DND-41 (cell line): Measurements from ENCODE around the gene FRA10AC1.

Experiments
- ATAC-seq: fragments of 200-7000 bp; cut with Tn5 transposase; 3 replicates; pipeline ENCODE4 v1.9.1; 2021; ENCODE audit warnings: low read depth; ENCODE audit not compliant: insufficient read depth
- DNase-seq: peaks from one replicate; pipeline ENCODE4 v3.0.0-alpha.2; 2020
- H2AFZ ChIP-seq: 2 replicates; pipeline ENCODE4 v1.6.0; 2012; ENCODE audit warnings: low read depth, low read length
- H3K27ac ChIP-seq: 2 replicates; pipeline ENCODE4 v1.5.1; 2012; ENCODE audit warnings: low read length, inconsistent platforms
- H3K27me3 ChIP-seq: fragments of 200-600 bp; sonication (generic); 2 replicates; pipeline ENCODE4 v1.6.0; 2012; ENCODE audit warnings: low read length, mild to moderate bottlenecking, inconsistent platforms; ENCODE audit not compliant: insufficient read depth, poor library complexity
- H3K36me3 ChIP-seq: 2 replicates; pipeline ENCODE4 v1.5.1; 2012; ENCODE audit warnings: low read length, inconsistent platforms; ENCODE audit not compliant: insufficient read depth
- H3K4me1 ChIP-seq: 2 replicates; pipeline ENCODE4 v1.5.1; 2012; ENCODE audit warnings: mild to moderate bottlenecking, low read length; ENCODE audit not compliant: insufficient read depth
- H3K4me2 ChIP-seq: 2 replicates; pipeline ENCODE4 v1.6.0; 2012; ENCODE audit warnings: mild to moderate bottlenecking, moderate library complexity, low read length, inconsistent platforms; ENCODE audit not compliant: insufficient read depth
- H3K4me3 ChIP-seq, 2 experiments: fragments of 200-600 bp in 1 of 2; shearing (Covaris generic) in 1 of 2; 2 replicates each; pipeline ENCODE4 v1.5.1; 2012 to 2016; ENCODE audit warnings: inconsistent platforms in 2 of 2, low read length in 2 of 2, mild to moderate bottlenecking in 2 of 2, low read depth in 1 of 2, moderate library complexity in 1 of 2
- H3K79me2 ChIP-seq: 2 replicates; pipeline ENCODE4 v1.6.0; 2012; ENCODE audit warnings: low read length, inconsistent platforms; ENCODE audit not compliant: insufficient read depth
- H3K9ac ChIP-seq: 2 replicates; pipeline ENCODE4 v1.6.0; 2012; ENCODE audit warnings: low read depth, mild to moderate bottlenecking, inconsistent platforms, low read length, moderate library complexity
- H3K9me3 ChIP-seq: 2 replicates; pipeline ENCODE4 v1.5.1; 2012; ENCODE audit warnings: low read length, moderate library complexity, mild to moderate bottlenecking, inconsistent platforms; ENCODE audit not compliant: insufficient read depth, severe bottlenecking
- H4K20me1 ChIP-seq: 2 replicates; pipeline ENCODE4 v1.6.0; 2012; ENCODE audit warnings: low read length; ENCODE audit not compliant: insufficient read depth
- EZH2 ChIP-seq: IDR thresholded peaks from 3 replicates; pipeline ENCODE4 v1.6.1; 2012; ENCODE audit warnings: borderline replicate concordance, low read depth, mild to moderate bottlenecking, moderate library complexity, low read length, inconsistent platforms; ENCODE audit not compliant: severe bottlenecking
- TF ChIP-seq, protein P1 (sequence below): IDR thresholded peaks from 2 replicates; pipeline ENCODE4 v1.5.1; 2012; ENCODE audit warnings: borderline replicate concordance, low read length, moderate library complexity, mild to moderate bottlenecking; ENCODE audit not compliant: poor library complexity, severe bottlenecking; ENCODE audit errors: extremely low read depth

Gene FRA10AC1

DNA sequence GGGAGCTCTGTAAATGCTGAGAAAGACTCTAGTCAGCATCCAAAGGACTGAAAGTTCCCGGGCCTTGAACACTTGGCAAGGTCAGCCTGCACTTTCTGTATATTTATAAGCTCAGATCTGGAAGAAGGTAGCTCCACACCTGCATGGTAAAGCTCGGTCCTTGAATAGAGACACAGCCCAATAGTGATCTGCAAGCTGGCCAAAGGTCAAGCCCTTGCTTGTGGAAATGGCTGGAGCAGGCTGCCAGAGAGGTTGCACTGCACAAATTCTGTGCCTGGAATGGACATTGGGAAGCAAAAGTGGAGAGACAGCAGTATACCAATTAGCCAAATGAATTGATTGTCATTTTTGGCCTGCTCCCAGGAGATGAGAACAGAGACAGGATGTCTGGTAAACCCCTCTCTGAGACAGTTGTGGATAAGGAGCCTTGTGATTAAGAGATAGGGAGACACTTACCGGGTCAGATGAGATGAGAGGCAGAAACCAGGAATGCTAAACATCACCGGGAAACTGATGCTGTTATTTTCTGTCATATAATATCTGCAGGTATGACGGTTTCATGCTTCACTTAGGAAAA lies 8.0 kb upstream of the FRA10AC1 start:
- H3K4me3 ChIP-seq: no peak overlapping the region
- no peaks in the 10 kb centered on the region for H3K79me2 ChIP-seq
- H3K4me1 ChIP-seq: no peaks in the 10 kb centered on the region
- no peak overlapping the region for H2AFZ ChIP-seq
- no peaks in the 10 kb centered on the region for H3K27me3 ChIP-seq
- H3K36me3 ChIP-seq: no peaks in the 10 kb centered on the region
- DNase-seq: no peak
- no peaks in the 10 kb centered on the region for H3K9me3 ChIP-seq
- ATAC-seq: no peak
- TF ChIP-seq, protein P1, sequence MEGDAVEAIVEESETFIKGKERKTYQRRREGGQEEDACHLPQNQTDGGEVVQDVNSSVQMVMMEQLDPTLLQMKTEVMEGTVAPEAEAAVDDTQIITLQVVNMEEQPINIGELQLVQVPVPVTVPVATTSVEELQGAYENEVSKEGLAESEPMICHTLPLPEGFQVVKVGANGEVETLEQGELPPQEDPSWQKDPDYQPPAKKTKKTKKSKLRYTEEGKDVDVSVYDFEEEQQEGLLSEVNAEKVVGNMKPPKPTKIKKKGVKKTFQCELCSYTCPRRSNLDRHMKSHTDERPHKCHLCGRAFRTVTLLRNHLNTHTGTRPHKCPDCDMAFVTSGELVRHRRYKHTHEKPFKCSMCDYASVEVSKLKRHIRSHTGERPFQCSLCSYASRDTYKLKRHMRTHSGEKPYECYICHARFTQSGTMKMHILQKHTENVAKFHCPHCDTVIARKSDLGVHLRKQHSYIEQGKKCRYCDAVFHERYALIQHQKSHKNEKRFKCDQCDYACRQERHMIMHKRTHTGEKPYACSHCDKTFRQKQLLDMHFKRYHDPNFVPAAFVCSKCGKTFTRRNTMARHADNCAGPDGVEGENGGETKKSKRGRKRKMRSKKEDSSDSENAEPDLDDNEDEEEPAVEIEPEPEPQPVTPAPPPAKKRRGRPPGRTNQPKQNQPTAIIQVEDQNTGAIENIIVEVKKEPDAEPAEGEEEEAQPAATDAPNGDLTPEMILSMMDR: no peak
- no peak for TF ChIP-seq EZH2
- no peak overlapping the region for H3K27ac ChIP-seq
- H3K4me2 ChIP-seq: no peak overlapping the region
- no peaks in the 10 kb centered on the region for H4K20me1 ChIP-seq
- H3K9ac ChIP-seq: no peak overlapping the region

DNA sequence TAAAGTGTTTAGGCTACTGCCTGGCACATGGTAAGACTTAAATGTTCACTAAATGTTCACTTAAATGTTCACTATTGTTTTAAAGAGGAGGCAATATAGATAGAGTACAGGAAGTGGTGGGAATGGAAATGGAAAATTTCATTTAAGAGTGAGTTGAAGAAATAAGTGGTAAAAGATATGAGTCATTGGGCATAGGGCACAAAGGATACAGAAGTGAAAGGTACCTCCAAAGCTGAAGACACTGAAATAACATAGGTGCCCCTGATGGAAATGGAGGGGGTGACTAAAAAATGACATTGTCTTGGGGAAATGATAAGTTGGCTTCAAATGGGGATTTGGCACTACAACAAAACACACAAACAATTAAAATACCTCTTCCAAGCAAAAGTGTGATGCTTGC lies 5.2 kb upstream of the FRA10AC1 start:
- Histone ChIP-seq H3K36me3 (no peaks in the 10 kb centered on the region), H3K9me3 (no peaks in the 10 kb centered on the region), H3K27ac (no peak overlapping the region), H2AFZ (no peak overlapping the region), H3K9ac (no peak overlapping the region), H3K27me3 (no peaks in the 10 kb centered on the region), H3K4me1 (peaks cover 13% of the 10 kb centered on the region), H3K79me2 (no peaks in the 10 kb centered on the region), H3K4me3 (no peak overlapping the region), H4K20me1 (no peaks in the 10 kb centered on the region), H3K4me2 (no peak overlapping the region)
- TF ChIP-seq EZH2: no peak
- TF ChIP-seq, protein P1: no peak
- ATAC-seq (no peak), DNase-seq (no peak)

DNA sequence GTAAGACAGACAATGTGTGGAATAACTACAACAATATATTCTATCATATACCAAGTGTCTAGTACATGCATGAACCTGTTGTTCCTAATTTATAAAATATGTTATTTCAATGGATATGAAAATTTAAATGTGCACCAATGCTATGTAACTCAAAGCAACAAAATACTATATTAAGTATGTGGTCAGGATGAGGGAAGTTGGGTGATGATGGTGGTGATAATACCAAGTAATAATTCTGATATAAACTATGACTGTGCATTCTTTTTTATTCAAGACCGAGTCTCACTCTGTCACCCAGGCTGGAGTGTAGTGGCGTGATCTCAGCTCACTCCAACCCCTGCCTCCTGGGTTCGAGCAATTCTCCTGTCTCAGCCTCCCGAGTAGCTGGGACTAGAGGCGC lies 2.1 kb upstream of the FRA10AC1 start:
- ATAC-seq: no peak

More for the DNA sequence above, 2.1 kb upstream of the FRA10AC1 start:
- Histone ChIP-seq H3K27ac (no peak overlapping the region), H3K4me3 (no peak overlapping the region), H3K4me1 (peaks cover 33% of the 10 kb centered on the region), H3K27me3 (no peaks in the 10 kb centered on the region), H3K9me3 (no peaks in the 10 kb centered on the region), H3K9ac (no peak overlapping the region), H2AFZ (no peak overlapping the region), H3K4me2 (no peak overlapping the region), H4K20me1 (no peaks in the 10 kb centered on the region), H3K36me3 (peaks cover 2% of the 10 kb centered on the region; the same call in 1 of the 2 replicates), H3K79me2 (peaks cover 8% of the 10 kb centered on the region)
- TF ChIP-seq, protein P1: no peak
- no peak for TF ChIP-seq EZH2
- DNase-seq: no peak
